GM18861 (cell line): ENCODE results near the gene FMR1.
A peak's percentile ranks its signal among the peaks of the same experiment; 100 is the strongest.

ENCODE experiments used
- ATAC-seq: cut with Tn5 transposase; IDR thresholded peaks from one replicate; pipeline ENCODE4 v1.9.1; 2021; ENCODE audit not compliant: unreplicated experiment

Gene FMR1

DNA sequence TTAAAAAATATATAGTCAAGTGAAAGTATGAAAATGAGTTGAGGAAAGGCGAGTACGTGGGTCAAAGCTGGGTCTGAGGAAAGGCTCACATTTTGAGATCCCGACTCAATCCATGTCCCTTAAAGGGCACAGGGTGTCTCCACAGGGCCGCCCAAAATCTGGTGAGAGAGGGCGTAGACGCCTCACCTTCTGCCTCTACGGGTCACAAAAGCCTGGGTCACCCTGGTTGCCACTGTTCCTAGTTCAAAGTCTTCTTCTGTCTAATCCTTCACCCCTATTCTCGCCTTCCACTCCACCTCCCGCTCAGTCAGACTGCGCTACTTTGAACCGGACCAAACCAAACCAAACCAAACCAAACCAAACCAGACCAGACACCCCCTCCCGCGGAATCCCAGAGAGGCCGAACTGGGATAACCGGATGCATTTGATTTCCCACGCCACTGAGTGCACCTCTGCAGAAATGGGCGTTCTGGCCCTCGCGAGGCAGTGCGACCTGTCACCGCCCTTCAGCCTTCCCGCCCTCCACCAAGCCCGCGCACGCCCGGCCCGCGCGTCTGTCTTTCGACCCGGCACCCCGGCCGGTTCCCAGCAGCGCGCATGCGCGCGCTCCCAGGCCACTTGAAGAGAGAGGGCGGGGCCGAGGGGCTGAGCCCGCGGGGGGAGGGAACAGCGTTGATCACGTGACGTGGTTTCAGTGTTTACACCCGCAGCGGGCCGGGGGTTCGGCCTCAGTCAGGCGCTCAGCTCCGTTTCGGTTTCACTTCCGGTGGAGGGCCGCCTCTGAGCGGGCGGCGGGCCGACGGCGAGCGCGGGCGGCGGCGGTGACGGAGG is at the start of gene FMR1:
Gene FMR1, plus strand, starts transcription at position 728 of the 831 bp plus-strand sequence. CDS start 261 bp downstream, outside the sequence.
- peak; percentile 79 for ATAC-seq

DNA sequence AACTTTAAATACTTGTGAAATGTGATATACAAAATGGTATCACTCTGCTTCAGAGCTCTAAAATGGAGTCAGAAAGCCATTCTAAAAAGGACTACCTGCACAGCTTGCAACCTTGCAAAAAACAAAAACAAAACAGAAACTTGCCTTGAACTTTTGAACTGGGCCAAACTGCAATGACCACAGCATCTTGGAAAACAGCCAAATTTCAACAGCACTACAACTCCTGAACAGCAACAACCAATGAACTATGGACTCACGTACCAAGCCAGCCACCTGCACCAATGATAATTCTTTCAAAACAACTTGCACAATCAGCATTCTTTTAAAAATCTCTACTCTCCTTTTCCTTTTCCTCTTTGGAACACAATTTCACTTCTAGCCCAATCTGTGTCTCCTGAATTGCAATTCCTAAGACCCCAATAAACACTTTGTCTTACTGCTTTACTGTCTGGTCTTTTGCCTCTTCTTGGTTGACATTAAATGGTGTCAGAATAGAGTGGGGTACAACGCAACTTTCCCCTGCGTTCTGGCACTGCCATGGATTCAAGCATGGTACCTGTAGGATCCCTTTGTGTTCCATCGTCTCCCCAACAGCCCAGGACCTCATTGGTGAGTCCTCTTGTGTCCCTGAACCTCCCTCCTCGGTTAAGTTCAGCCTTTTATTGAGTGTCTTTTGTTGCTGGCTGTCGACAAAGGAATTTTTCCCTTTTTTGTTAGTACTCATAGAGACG is 35.7 kb upstream of the FMR1 start:
- ATAC-seq: peak; percentile 98

DNA sequence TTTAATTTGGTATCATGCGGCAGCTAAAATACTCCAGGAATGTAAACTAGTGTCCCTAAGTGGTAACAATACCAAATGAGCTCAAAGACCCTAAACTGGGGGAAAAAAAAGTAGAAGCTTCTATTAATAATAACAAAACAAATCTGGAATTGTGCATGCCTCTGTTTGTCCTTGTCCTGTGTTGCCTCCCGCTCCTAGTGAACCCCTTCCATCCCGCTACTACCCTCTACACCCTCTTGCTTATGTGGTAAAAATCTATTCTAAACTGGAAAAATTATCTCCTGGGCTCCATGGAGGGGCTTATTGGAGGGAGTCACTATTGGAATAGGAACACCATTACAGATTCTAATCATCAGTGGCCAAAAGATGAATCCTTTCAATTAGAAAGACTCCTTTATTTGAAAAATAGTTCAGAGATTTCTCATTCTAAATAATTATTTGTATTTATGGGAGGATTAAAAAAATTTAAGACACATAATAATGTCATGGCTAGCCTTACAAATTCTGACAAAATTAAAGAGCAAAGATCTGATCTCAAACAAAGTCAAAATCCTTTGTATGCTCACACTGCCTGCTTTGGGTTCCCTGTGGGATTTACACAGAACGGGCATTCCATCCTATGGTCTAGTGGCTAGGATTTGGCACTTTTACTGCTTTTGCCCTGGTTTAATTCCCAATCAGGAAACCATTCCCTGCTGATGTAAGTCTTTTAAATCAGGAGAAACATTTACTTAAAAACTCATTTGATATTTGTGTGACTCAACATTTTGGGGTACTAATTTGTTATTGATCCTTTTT is 34.7 kb upstream of the FMR1 start:
- no peak for ATAC-seq

DNA sequence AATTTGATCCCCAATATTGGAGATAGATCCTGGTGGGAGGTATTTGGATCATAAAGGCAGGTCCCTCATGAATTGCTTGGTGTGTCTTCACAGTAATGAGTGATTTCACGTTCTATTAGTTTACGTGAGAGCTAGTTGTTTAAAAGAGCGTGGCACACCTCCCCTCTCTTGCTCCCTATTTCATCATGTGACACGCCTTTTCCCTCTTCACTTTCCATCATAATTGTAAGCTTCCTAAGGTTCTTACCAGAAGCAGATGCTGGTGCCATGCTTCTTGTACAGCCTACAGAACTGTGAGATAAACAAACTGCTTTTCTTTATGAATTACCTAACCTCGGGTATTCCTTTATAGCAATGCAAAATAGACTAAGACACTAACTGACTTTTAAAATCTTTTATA is 34.0 kb upstream of the FMR1 start:
- ATAC-seq: no peak

DNA sequence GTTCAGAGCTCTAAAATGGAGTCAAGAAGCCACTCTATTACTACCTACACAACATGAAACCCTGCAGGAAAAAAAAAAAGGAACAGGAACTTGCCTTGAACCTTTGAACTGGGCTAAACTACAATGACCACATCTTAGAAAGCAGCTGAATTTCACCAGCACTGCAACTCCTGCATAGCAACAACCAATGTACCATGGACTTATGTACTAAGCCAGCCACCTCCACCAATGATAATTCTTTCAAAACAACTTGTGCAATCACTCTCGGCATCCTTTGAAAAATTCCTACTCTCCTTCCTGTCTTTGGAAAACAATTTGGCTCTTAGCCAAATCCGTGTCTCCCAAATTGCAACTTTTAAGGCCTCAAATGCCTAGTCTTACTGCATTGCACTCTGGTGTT is 26.8 kb upstream of the FMR1 start:
- peak; percentile 86 for ATAC-seq

DNA sequence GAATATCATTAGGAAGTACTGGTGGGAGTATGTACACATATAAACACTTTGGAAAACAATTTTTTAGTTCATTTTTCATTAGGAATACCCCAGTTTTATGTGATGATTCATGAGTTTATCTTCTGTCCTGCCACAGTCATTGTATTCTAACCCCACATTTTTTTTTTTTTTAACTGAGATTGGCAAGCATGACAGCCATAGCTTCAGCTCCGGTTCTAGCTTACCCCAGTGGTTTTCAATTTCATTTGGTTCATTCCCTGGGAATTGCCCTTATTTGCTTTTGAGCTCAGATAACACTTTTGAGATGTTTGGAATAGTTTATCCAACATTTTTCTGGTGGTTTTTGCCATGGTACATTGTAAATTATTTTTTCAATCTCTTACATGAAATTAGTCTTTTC is 21.0 kb upstream of the FMR1 start:
- no peak for ATAC-seq

DNA sequence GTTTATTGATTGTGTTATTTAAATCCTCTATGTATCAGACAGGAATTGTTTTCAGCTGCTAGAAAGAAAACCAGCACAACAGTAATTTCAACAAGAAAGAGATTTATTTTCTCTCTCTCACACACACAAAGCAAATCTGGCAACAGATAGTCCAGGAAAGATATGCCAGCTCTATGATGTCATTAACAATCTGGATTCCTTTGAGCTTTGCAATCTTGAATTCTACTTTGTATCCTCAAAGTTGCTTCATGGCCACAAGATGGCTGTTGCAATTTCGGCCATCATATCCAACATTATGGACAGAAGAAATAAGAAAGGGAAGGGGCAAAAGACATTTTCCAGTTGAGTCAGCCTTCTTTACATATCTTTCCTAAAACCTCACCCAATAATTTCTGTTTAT is 19.8 kb upstream of the FMR1 start:
- no peak for ATAC-seq

DNA sequence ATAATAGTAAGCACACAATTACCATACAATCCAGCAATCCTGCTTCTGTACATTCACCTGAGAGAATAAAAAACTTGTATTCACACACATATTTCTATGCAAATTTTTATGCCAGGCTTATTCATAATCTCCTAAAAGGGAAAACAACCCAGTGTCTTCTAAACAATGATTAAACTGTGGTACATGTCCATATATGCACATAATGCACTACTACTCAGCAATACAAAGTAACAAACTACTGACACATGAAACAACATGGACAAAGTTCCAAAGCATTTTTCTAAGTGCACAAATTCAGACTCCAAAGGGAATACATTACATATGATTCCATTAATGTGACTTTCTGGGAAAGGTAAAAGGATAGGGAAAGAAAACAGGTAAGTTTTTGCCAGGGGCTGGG is 18.0 kb upstream of the FMR1 start:
- ATAC-seq: no peak

DNA sequence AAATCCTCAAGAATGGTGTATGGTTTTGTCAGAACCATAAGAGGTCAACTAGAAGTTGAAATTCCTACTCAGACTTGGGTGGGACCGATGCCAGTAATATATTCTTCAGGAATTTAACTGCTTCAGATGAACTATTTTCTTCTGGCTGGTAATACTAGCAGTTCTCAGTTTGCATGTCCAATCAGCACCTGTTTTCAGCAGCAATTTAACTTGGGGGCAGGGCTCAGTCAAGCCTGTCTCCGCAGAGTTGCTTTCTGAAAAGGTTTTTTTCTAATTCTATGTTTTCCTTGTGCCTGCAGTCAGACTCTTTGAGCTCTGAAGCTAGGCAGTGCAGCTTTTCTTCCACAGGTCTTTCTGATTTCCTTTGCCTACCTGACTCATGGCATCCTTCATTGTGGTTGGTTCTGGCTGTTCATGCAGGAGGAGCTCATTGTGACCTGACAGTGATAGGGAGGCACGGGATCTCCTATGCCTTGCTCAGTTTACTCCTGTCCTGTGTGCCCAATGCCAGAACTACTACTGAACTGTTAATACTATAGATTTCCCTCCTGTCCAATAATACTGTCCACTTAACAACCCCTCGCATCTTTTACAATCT is 17.3 kb upstream of the FMR1 start:
- no peak for ATAC-seq

DNA sequence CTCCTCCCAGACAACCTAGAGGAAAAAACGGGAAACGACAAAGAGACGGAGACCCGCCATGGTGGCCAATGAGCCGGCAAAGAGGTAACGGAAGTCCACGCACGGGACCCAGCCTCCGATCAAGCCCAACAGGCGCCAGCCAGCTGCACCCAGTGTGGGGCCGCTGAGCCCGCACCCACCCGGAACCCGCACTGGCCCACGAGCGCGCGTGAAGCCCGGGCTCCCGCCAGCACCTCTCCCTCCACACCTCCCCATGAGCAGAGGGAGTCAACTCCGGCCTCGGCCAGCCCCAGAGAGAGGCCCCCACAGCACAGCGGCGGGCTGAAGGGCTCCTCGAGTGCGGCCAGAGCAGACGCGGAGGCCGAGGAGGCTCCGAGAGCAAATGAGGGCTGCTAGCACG is 14.6 kb upstream of the FMR1 start:
- ATAC-seq: no peak

DNA sequence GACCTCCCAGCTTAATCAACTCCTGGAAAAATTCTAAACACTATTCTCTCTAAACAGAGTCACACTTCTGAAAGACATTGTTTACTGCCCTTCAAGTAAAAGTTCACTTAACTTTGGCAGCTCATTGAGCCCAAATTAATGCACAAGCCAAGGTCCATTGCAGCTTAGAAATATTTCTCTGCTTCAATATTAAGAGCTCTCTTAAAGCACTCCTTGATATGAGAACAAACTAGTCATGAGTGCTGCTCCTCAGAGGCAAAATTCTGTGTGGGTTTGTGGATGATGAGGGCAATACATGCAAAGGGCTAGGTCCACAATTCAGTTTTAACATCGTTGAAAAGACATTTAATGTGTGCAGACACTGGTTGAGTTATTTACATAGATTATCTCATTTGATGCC is 12.8 kb upstream of the FMR1 start:
- ATAC-seq: no peak

DNA sequence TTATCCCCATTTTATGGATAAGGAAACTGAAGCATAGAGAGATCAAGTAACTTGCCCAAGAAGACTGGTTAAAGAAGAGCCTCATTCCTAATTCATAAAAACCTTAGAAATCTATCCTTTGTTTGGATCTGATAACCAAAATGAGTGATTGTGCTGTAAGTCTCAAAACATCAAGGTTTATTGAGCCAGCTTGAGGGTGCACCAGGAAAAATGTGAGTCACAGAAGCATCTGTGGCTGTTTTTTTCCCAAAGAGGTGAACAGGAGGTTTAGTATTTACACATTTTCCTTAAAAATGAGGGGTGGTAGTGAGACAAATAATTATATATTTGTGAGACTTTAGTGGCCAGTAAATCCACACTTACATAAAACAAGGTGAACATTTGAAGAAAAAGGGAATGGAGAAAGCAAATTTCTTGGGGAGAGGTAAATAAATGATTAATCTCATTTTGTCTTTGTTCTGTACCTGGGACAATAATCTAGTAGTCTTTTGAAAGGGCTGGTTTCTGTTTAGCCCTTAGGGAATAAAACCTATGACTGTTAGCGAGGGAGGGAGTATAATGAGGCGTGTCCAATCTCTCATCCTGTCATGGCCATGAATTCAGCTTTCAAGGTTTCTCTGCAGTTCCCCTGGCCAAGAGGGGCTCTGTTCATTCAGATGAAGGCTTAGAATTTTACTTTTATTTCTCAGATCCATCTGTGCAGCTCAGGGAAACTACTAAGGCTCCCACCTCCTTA is 12.2 kb upstream of the FMR1 start:
- peak; percentile 99 for ATAC-seq

DNA sequence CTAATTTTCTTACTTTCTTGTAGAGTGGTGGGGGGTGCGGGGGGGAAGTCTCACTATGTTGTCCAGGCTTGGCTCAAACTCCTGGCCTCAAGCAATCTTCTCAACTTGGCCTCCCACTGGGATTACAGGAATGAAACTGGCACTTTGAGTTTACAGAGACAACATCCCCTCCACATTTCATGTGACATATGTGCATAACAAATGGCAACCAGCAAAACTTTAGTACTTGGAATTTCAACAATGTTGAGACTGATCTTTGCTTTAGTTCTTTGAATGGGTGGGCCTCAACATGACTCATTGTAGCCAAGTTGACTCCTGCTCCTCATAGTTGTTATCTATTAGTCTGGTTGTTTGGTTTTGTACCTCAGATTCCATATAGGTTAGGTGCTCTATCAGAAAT is 11.4 kb upstream of the FMR1 start:
- ATAC-seq: no peak

DNA sequence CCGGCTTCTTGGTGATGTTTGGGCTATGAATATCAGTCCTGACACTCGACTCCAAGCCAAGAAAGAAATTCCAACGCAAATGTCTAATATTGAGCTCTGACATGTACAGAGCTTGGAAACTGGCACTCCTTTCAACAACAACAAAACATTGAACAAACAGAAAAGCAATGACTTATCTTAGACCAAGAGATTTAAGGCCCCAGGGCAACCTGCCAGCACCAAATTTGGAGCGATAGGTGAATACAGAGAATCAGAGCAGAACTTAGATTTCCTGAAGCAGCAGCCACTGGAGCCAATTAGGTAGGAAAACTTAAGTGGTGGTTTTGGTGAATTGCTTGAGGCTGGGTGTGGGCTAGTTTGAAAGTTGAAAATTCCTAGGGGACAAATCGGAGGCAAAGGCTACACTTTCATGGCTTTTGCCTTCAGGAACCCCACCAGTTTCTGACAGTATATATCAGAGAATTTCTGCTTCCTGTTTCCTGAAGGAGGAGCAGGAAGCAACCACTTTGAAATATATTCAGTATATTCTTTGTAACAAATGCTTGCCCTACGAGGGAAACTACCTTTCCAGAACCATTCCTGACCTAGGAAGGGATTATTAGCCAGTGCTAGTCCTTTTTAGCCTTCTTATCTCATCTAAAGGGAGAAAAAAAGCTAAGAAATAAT is 10.1 kb upstream of the FMR1 start:
- no peak for ATAC-seq

DNA sequence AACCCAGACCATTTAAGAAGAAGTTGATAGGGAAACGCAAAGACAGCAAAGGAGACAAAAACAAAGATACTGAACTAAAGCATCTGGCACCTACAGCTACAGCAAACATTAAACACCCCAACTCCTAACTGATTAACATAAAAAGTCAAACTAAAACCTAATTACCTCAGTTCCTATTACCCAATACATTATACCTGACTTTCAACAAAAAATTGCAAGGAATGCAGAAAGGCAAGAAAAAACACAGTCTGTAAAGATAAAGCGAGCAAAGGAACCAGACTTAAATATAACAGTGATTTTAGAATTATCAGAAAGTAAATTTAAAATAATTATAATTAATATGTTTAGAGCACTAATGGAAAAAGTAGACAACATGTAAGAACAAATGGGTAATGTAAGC is 9.4 kb upstream of the FMR1 start:
- ATAC-seq: no peak

DNA sequence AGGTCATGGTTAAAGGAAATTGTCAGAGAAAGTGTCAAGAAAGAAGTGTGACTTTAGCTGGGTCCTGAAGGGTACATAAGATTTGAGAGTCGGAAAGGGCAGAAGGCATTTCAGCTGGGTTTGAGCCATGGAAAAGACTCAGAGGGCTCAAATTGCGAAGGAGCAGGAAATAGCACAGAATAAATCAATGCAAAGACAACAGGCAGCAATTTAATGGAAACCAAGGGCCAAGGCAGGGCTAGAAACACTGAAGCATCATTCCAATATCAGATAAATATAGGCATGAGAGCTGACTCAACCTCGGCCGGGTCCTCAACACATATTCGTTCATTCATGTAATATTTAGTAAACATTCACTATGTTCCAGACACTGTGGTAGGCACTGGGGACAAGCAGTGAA is 3.6 kb upstream of the FMR1 start:
- no peak for ATAC-seq

DNA sequence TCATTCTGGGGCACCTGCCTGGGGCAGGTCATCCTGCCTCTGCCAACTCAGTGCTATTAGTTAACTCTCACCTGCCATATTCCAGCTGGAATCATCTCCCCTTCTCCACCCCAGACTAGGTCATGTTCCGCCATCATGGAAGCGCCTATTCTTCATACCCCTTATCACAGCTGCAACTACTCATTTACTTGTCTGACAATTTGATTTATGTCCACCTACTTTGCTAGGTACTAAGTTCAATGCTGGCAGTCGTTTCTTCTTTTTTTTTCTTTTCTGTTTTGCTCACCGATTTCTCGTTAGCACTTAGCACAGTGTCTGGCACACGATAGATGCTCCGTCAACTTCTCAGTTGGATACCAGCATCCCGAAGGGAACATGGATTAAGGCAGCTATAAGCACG is 1.1 kb upstream of the FMR1 start:
- no peak for ATAC-seq

DNA sequence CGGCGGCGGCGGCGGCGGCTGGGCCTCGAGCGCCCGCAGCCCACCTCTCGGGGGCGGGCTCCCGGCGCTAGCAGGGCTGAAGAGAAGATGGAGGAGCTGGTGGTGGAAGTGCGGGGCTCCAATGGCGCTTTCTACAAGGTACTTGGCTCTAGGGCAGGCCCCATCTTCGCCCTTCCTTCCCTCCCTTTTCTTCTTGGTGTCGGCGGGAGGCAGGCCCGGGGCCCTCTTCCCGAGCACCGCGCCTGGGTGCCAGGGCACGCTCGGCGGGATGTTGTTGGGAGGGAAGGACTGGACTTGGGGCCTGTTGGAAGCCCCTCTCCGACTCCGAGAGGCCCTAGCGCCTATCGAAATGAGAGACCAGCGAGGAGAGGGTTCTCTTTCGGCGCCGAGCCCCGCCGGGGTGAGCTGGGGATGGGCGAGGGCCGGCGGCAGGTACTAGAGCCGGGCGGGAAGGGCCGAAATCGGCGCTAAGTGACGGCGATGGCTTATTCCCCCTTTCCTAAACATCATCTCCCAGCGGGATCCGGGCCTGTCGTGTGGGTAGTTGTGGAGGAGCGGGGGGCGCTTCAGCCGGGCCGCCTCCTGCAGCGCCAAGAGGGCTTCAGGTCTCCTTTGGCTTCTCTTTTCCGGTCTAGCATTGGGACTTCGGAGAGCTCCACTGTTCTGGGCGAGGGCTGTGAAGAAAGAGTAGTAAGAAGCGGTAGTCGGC is 528 bp downstream of the FMR1 start:
- ATAC-seq: peak; percentile 17

DNA sequence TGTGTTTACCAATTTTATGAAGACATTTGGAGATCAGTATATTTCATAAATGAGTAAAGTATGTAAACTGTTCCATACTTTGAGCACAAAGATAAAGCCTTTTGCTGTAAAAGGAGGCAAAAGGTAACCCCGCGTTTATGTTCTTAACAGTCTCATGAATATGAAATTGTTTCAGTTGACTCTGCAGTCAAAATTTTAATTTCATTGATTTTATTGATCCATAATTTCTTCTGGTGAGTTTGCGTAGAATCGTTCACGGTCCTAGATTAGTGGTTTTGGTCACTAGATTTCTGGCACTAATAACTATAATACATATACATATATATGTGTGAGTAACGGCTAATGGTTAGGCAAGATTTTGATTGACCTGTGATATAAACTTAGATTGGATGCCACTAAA is 1.9 kb downstream of the FMR1 start:
- no peak for ATAC-seq
